ENCODE results near the gene CD109.
"Not testable (repeated sequence)": the region's sequence is repeated elsewhere in the genome, so short reads cannot be mapped to it uniquely, and the experiment has no call there.

The CD109 gene

DNA sequence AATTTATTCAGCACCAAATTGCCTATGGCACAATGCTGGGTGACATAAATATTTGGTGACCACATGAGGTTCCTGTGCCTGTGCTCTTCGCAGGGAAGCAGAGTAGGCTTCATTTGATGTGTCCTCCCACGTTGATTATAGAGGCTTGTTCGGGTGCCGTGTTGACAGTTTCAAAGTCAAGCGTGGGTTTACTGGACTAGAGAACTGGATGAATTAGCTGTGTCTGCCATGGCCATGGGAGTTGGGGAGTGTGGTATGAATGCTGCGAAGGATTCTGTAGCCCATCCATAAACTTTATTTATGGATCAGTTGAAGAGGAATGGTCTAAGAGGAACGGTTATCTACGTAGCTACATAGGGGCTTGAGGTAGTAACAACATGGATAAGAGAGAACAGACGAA lies 11.0 kb downstream of the CD109 start:
- Histone ChIP-seq H3K4me3 (ENCODE audit: insufficient read depth, low read depth, low read length, poor library complexity, severe bottlenecking) (no peak overlapping the region), H3K27me3 (replicated peaks; ENCODE audit: control insufficient read depth, insufficient read depth, low read length, poor library complexity, severe bottlenecking) (no peaks in the 10 kb centered on the region), H3K36me3 (ENCODE audit: control insufficient read depth, insufficient read depth, low read length) (no peaks in the 10 kb centered on the region), H3K27ac (ENCODE audit: insufficient read depth, low read length, poor library complexity, severe bottlenecking) (no peak overlapping the region), H3K9me3 (ENCODE audit: control insufficient read depth, low read length) (no peaks in the 10 kb centered on the region), H3K4me1 (ENCODE audit: control insufficient read depth, insufficient read depth, low read length, poor library complexity, severe bottlenecking) (no peaks in the 10 kb centered on the region)
- DNase-seq: no peak

GRCh38 chr6:73710470-73710869 lies 14.5 kb downstream of the CD109 start:
- H3K27ac ChIP-seq (ENCODE audit: insufficient read depth, low read length, poor library complexity, severe bottlenecking): no peak overlapping the region
- H3K4me1 ChIP-seq (ENCODE audit: control insufficient read depth, insufficient read depth, low read length, poor library complexity, severe bottlenecking): no peaks in the 10 kb centered on the region

DNA sequence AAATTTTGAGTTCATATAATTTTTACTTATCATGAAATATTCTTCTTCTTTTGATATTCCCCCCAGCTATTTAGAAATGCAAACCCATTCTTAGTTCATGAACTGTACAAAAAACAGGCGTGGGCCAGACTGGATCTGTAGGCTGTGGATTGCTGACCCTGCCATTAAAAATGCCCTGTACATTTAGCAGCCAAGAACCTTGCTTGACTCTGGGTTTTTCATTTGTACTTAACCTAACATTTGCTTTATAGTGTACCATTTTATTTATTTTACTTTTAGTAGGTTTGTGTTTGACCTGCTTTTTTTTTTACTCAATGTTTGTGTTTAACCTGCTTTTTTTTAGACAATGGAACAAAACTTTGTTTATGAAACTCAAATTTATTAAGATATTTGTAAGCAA lies 14.9 kb downstream of the CD109 start:
- H3K4me1 ChIP-seq (ENCODE audit: control insufficient read depth, insufficient read depth, low read length, poor library complexity, severe bottlenecking): no peaks in the 10 kb centered on the region
- H3K27ac ChIP-seq (ENCODE audit: insufficient read depth, low read length, poor library complexity, severe bottlenecking): no peak overlapping the region
- no peak overlapping the region for H3K4me3 ChIP-seq (ENCODE audit: insufficient read depth, low read depth, low read length, poor library complexity, severe bottlenecking)
- H3K27me3 ChIP-seq (replicated peaks; ENCODE audit: control insufficient read depth, insufficient read depth, low read length, poor library complexity, severe bottlenecking): no peaks in the 10 kb centered on the region
- H3K9me3 ChIP-seq (ENCODE audit: control insufficient read depth, low read length): no peaks in the 10 kb centered on the region
- H3K36me3 ChIP-seq (ENCODE audit: control insufficient read depth, insufficient read depth, low read length): no peaks in the 10 kb centered on the region
- DNase-seq: no peak

More at GRCh38 chr6:73710470-73710869, 14.5 kb downstream of the CD109 start:
- no peaks in the 10 kb centered on the region for H3K27me3 ChIP-seq (replicated peaks; ENCODE audit: control insufficient read depth, insufficient read depth, low read length, poor library complexity, severe bottlenecking)
- H3K9me3 ChIP-seq (ENCODE audit: control insufficient read depth, low read length): no peaks in the 10 kb centered on the region
- H3K36me3 ChIP-seq (ENCODE audit: control insufficient read depth, insufficient read depth, low read length): no peaks in the 10 kb centered on the region
- no peak for DNase-seq
- H3K4me3 ChIP-seq (ENCODE audit: insufficient read depth, low read depth, low read length, poor library complexity, severe bottlenecking): no peak overlapping the region

DNA sequence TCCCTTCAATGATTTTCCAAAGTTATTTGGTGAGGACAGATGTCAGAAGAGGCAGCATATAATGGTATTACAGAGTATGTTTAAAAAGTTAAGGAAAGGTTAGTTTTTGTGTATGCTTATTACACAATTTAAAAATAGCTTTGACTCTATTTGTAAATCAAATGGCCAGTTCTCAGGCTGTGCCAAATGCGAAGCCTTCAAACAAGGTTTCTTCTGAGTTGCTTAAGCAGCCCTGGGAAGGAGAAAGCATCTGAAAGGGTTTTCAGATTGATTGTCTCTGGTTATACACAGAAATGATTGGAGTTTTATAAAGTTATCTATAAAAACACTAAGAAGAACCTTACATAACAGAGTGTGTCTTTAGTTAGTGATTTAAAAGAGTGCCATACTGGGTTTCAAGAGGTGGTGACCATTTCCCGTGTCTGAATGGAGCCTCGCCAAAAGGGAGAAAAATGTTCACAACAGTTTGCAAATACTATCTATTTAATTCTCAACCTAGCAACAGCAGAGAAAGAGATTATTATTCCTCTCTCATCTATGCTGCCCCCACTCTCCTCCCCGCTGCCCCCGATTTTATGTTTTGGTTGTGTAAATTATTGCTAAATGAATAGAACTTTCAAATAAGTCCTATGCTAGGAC lies 16.7 kb downstream of the CD109 start:
- no peaks in the 10 kb centered on the region for H3K4me1 ChIP-seq (ENCODE audit: control insufficient read depth, insufficient read depth, low read length, poor library complexity, severe bottlenecking)
- H3K9me3 ChIP-seq (ENCODE audit: control insufficient read depth, low read length): no peaks in the 10 kb centered on the region
- no peak overlapping the region for H3K4me3 ChIP-seq (ENCODE audit: insufficient read depth, low read depth, low read length, poor library complexity, severe bottlenecking)
- H3K27me3 ChIP-seq (replicated peaks; ENCODE audit: control insufficient read depth, insufficient read depth, low read length, poor library complexity, severe bottlenecking): no peaks in the 10 kb centered on the region
- no peak overlapping the region for H3K27ac ChIP-seq (ENCODE audit: insufficient read depth, low read length, poor library complexity, severe bottlenecking)
- no peaks in the 10 kb centered on the region for H3K36me3 ChIP-seq (ENCODE audit: control insufficient read depth, insufficient read depth, low read length)
- no peak for DNase-seq

DNA sequence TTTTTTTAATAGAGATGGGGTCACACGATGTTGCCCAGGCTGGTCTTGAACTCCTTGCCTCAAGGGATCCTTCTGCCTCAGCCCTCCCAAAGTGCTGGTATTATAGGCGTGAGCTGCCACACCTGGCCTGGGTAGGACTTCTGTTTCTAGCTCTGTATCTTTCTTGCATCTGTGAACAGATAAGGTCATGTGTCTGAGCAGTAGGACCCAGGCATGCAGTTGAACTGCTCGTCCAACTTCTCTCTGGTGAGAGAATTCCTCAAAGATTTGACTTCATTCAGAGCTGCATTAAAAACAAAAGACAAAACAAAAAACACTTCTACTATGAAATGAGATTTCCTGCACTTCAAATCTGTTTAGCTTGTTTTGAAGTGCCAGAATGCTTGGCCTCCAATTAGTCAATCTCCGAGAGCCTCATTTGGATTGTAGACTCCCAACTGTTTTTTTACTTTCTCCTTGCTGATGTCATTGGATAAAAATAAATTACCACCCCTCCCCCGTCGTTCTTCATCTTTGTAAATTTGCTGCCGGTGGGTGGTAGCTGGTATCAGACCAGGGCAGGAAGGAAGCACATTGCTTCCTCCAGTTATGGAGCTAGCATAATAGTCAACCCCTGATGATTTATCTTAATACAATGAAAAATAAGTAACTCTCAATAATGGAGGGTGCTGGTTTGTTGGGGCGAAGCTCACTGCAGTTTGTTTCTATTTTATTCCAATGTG lies 17.6 kb downstream of the CD109 start:
- Histone ChIP-seq H3K27ac (ENCODE audit: insufficient read depth, low read length, poor library complexity, severe bottlenecking) (no peak overlapping the region), H3K9me3 (ENCODE audit: control insufficient read depth, low read length) (no peaks in the 10 kb centered on the region), H3K4me3 (ENCODE audit: insufficient read depth, low read depth, low read length, poor library complexity, severe bottlenecking) (no peak overlapping the region), H3K36me3 (ENCODE audit: control insufficient read depth, insufficient read depth, low read length) (no peaks in the 10 kb centered on the region), H3K4me1 (ENCODE audit: control insufficient read depth, insufficient read depth, low read length, poor library complexity, severe bottlenecking) (no peaks in the 10 kb centered on the region), H3K27me3 (replicated peaks; ENCODE audit: control insufficient read depth, insufficient read depth, low read length, poor library complexity, severe bottlenecking) (no peaks in the 10 kb centered on the region)
- DNase-seq: no peak

- not testable (repeated sequence) for H3K9me3 ChIP-seq (ENCODE audit: control insufficient read depth, low read length); H3K4me1 ChIP-seq (ENCODE audit: control insufficient read depth, insufficient read depth, low read length, poor library complexity, severe bottlenecking); H3K27ac ChIP-seq (ENCODE audit: insufficient read depth, low read length, poor library complexity, severe bottlenecking); DNase-seq; H3K4me3 ChIP-seq (ENCODE audit: insufficient read depth, low read depth, low read length, poor library complexity, severe bottlenecking); H3K27me3 ChIP-seq (replicated peaks; ENCODE audit: control insufficient read depth, insufficient read depth, low read length, poor library complexity, severe bottlenecking); H3K36me3 ChIP-seq (ENCODE audit: control insufficient read depth, insufficient read depth, low read length)
These were observed 19.1 kb downstream of the CD109 start for GRCh38 chr6:73715111-73715508.

DNA sequence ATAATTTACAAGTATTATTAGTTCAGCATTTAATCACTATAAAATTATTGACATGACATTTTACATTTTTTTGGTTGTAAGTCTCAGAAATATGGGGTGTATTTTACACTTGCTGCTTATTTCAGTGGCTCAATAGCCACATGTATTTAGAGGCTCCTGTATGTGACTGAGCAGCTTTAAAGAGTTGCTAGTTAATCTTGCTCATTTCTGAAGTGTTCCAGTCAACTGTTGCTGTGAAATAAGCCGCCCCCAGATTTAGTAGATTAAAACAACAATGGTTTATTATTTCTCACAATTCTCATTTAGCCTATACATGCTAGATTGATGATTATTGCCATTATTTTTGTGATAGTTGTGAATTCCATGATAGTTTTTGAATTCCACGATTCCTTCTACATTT lies 23.0 kb downstream of the CD109 start:
- DNase-seq: no peak
- H3K27ac ChIP-seq (ENCODE audit: insufficient read depth, low read length, poor library complexity, severe bottlenecking): no peak overlapping the region
- no peaks in the 10 kb centered on the region for H3K27me3 ChIP-seq (replicated peaks; ENCODE audit: control insufficient read depth, insufficient read depth, low read length, poor library complexity, severe bottlenecking)
- no peak overlapping the region for H3K4me3 ChIP-seq (ENCODE audit: insufficient read depth, low read depth, low read length, poor library complexity, severe bottlenecking)
- no peaks in the 10 kb centered on the region for H3K36me3 ChIP-seq (ENCODE audit: control insufficient read depth, insufficient read depth, low read length)
- H3K4me1 ChIP-seq (ENCODE audit: control insufficient read depth, insufficient read depth, low read length, poor library complexity, severe bottlenecking): no peaks in the 10 kb centered on the region
- H3K9me3 ChIP-seq (ENCODE audit: control insufficient read depth, low read length): no peaks in the 10 kb centered on the region

DNA sequence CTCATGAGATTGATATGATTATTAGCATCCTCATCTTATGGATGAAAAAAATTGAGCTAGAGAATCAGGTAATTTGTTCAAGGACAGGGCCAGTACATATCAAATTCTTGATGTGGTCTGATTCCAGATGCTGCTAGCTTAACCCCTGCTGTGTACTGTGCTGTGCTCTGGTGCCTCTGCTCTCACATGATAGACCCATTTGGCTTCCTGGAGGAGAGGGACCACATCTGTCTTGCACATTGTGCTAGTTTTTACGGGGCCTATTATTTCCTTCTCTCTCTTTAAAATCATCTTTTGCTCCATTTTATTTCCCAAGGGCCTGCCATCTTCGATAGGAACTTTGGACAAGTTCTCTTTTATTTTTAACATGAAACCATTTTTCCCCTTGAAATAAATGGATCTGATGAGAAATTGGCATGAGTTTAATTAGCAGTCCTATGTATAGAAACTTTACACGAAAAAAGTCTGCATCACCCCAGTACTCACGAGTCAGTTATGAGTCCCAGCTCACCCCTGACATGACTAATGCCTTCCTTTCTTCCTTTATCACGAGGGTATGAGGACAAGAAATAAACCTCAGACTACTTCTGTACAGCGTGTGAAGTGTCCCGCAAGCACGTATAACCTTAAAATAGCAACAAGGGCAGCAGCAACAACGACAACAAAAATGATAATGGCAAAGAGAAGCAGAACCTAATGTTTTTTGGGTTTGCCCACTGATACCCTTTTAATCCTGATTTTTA lies 26.5 kb downstream of the CD109 start:
- Histone ChIP-seq H3K27ac (ENCODE audit: insufficient read depth, low read length, poor library complexity, severe bottlenecking) (no peak overlapping the region), H3K27me3 (replicated peaks; ENCODE audit: control insufficient read depth, insufficient read depth, low read length, poor library complexity, severe bottlenecking) (no peaks in the 10 kb centered on the region), H3K9me3 (ENCODE audit: control insufficient read depth, low read length) (no peaks in the 10 kb centered on the region), H3K4me3 (ENCODE audit: insufficient read depth, low read depth, low read length, poor library complexity, severe bottlenecking) (no peak overlapping the region), H3K36me3 (ENCODE audit: control insufficient read depth, insufficient read depth, low read length) (no peaks in the 10 kb centered on the region), H3K4me1 (ENCODE audit: control insufficient read depth, insufficient read depth, low read length, poor library complexity, severe bottlenecking) (no peaks in the 10 kb centered on the region)
- no peak for DNase-seq

- not testable (repeated sequence) for H3K27ac ChIP-seq (ENCODE audit: insufficient read depth, low read length, poor library complexity, severe bottlenecking); H3K4me1 ChIP-seq (ENCODE audit: control insufficient read depth, insufficient read depth, low read length, poor library complexity, severe bottlenecking); H3K36me3 ChIP-seq (ENCODE audit: control insufficient read depth, insufficient read depth, low read length); H3K27me3 ChIP-seq (replicated peaks; ENCODE audit: control insufficient read depth, insufficient read depth, low read length, poor library complexity, severe bottlenecking); DNase-seq; H3K9me3 ChIP-seq (ENCODE audit: control insufficient read depth, low read length); H3K4me3 ChIP-seq (ENCODE audit: insufficient read depth, low read depth, low read length, poor library complexity, severe bottlenecking)
These were observed 27.5 kb downstream of the CD109 start for GRCh38 chr6:73723480-73723879.

DNA sequence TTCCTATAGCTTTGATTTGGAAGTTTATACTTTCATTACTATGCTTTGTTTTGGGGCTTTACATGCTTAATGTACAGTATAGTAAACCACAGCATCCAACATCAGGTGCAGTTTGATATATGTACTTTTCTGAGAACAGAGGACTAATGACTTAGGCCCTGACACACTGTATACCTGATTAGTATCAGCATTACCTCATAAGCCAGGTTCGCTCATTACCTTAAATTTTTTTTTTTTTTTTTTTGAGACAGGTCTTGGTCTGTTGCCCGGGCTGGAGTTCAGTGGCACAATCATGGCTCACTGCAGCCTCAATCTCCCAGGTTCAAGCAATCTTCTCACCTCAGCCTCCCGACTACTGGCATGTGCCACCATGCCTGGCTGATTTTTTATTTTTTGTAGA lies 28.4 kb downstream of the CD109 start:
- H3K4me3 ChIP-seq (ENCODE audit: insufficient read depth, low read depth, low read length, poor library complexity, severe bottlenecking): no peak overlapping the region
- H3K4me1 ChIP-seq (ENCODE audit: control insufficient read depth, insufficient read depth, low read length, poor library complexity, severe bottlenecking): no peaks in the 10 kb centered on the region
- H3K27ac ChIP-seq (ENCODE audit: insufficient read depth, low read length, poor library complexity, severe bottlenecking): no peak overlapping the region
- H3K9me3 ChIP-seq (ENCODE audit: control insufficient read depth, low read length): no peaks in the 10 kb centered on the region
- H3K36me3 ChIP-seq (ENCODE audit: control insufficient read depth, insufficient read depth, low read length): no peaks in the 10 kb centered on the region
- DNase-seq: no peak
- no peaks in the 10 kb centered on the region for H3K27me3 ChIP-seq (replicated peaks; ENCODE audit: control insufficient read depth, insufficient read depth, low read length, poor library complexity, severe bottlenecking)
